K562 (cell line): ENCODE results near the gene CDNF. TPM values are rescaled to one million over a fixed set of nuclear protein-coding genes. Genes with fewer than 3 reads are reported as not detected.

ENCODE experiments used
- ARID4B ChIP-seq: sonication (generic); formaldehyde crosslinking; IDR thresholded peaks from 2 replicates; pipeline ENCODE4 v1.8.0; 2022; ENCODE audit warnings: mild to moderate bottlenecking, missing genetic modification reagents
- ELF2 ChIP-seq: fragments of 250-450 bp; sonication (Bioruptor Pico); IDR thresholded peaks from 2 replicates; pipeline ENCODE4 v1.5.0; 2021; ENCODE audit warnings: mild to moderate bottlenecking
- MGA ChIP-seq: fragments of 450-650 bp; IDR thresholded peaks from 2 replicates; pipeline ENCODE4 v1.6.1; 2016; ENCODE audit warnings: mild to moderate bottlenecking, moderate library complexity
- MTA3 ChIP-seq: fragments of 450-650 bp; formaldehyde crosslinking; IDR thresholded peaks from 2 replicates; pipeline ENCODE4 v1.6.1; 2017; ENCODE audit warnings: mild to moderate bottlenecking, borderline replicate concordance
- NKRF ChIP-seq: fragments of 450-650 bp; IDR thresholded peaks from 2 replicates; pipeline ENCODE4 v1.6.1; 2016; ENCODE audit warnings: borderline replicate concordance
- ZBTB1 ChIP-seq: sonication (generic); formaldehyde crosslinking; IDR thresholded peaks from 2 replicates; pipeline ENCODE4 v1.8.1; 2023; ENCODE audit warnings: missing genetic modification reagents, low read depth, mild to moderate bottlenecking, borderline replicate concordance
- polyA plus RNA-seq, 8 experiments: library from polyadenylated mRNA; depleted of rRNA in 4 of 8; stranded (reverse) in 5 of 8; unstranded in 3 of 8; fragments of >200 nt; fragmentation: Nextera tagmentation in 2 of 8; fragmentation: Illumina TruSeq in 1 of 8; extraction: Ambion mirVana in 2 of 8; extraction: Trizol in 1 of 8; gene quantifications; 2 replicates each; pipeline versions ENCODE4 v1.2.1 to v1.2.3, GENCODE V29; 2011 to 2014; ENCODE audit warnings: inconsistent platforms in 1 of 8, missing spikeins in 1 of 8
- total RNA-seq, 7 experiments: library from RNA; depleted of rRNA in 6 of 7; stranded (reverse); fragments of >200 nt in 6 of 7; fragmentation: Illumina TruSeq in 2 of 7; extraction: Trizol in 2 of 7; gene quantifications; 2 replicates each; pipeline versions ENCODE4 v1.2.1 to v1.2.3, GENCODE V29; 2011 to 2021; ENCODE audit warnings: low replicate concordance in 1 of 7

Gene CDNF
- total and polyA plus RNA-seq, 9 of the 15 experiments (the other 6 are each of a cell fraction or from before 2014, with no cell fraction given), result 0.18 to 1.6 (median 0.61) TPM

- TF ChIP-seq MGA (peak; percentile 94), ELF2 (CRISPR knock-in tag) (peak; percentile 56; the same call in 1 of the 2 replicates), MTA3 (peak; percentile 55; the same call in 1 of the 2 replicates), NKRF (peak; percentile 96), ZBTB1 (CRISPR knock-in tag) (peak; percentile 11; the same call in 1 of the 2 replicates), ARID4B (peak; percentile 88)
Observed at GRCh38 chr10:14878266-14879123, 40.7 kb upstream of the CDNF start, which contains the start of gene SUV39H2 (continued).
